ENCODE data around the gene DMBX1.

DMBX1 gene

DNA sequence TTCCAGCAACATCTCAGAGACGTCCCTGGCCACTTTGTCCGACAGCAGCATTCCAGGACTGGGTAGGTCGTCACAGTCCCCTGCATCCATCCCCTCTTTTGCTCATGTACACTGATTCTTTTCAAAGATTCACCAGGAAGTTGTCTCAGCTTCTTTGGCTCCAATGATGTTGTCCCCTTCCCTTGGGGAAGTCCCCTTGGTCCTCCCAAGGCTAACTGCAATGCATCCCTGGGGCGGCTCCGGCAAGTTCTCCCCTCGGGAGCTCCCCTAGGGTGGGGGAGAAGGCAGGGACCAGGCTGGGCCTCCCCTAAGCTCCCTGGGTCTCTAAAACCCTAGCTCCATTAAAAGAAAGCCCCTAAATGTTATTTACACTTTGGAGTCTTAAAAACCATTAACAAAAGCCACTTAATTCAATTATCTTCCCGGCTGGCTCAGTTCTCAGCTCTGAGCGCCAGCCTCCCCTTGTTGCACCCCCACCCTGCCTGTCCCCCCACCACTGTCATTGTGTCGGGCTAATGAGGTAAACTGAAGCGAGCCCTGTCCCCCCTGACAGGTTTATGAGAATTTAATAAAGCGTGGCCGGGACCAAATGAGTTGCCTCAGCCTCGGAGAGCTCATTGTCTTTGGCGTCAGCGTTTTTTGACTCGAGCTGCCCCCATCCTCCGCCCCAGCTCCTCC, 36.5 kb downstream of the DMBX1 start:
- no peak for DNase-seq

DNA sequence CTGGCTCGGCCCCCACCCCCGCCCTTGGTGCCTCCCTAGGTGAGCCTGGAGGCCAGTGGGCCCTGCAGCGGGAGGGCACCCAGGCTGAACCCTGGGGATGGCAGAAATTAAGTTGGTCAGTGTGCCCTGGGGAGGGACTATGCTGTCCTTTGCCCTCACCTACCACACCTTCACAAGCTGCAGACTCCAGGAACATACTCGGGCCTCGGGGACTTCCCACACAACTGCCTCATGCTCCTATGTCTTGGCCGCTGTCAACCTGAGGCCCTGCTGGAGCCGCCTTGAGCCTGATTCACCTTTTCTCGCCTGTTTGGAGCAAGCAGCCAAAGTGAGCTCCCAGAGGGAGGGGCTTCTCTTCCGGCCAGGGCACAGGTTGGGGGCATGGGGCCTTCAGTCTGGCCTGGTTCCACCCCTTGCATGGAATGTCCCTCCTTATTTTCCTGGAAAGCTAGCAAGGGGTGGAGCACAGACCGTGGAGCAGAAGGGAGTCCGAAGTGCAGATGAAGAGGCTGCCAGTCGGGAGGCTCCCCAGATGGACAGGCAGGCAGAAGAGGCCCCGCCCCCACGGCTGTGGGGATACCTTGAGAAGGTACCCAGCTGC, 37.2 kb downstream of the DMBX1 start:
- DNase-seq, result no peak

DNA sequence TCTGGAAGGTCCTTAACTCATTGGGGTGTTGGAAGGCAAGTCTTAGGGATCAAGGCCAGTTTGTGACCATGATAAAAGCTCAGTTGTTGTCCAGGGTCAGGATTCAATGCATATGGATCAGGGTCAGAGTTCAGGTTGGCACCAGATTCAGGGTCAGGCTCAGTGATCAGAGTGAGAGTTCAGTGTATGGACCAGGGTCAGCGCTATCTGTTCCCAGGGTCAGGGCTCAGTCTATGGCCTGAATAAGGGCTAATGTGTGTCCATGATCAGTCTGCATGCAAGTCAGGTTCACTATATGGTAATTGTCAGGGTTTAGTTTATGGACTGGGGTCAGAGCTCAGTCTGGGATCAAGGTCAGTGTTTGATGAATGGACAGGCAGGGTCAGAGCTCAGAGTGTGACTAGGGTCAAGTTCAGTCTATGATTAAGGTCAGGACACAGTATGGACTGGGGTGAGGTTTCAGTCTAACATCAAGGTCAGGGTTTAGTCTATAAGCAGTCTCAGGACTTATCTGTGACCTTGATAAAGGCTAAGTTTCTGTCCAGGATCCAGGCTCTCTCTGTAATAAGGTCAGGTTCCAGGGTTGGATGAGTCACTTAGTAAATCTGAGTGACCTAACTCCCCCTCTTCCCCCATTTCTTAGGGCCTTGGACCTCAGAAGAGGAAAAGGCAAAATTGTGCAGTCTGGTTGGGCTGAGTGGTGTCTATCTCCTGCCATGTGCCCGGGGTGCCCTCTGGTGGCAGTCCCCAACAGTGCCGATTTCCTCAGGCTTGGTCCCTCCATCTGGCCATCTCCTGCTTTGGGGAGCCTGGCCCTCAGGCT, 38.0 kb downstream of the DMBX1 start:
- DNase-seq, result peak; percentile 82

DNA sequence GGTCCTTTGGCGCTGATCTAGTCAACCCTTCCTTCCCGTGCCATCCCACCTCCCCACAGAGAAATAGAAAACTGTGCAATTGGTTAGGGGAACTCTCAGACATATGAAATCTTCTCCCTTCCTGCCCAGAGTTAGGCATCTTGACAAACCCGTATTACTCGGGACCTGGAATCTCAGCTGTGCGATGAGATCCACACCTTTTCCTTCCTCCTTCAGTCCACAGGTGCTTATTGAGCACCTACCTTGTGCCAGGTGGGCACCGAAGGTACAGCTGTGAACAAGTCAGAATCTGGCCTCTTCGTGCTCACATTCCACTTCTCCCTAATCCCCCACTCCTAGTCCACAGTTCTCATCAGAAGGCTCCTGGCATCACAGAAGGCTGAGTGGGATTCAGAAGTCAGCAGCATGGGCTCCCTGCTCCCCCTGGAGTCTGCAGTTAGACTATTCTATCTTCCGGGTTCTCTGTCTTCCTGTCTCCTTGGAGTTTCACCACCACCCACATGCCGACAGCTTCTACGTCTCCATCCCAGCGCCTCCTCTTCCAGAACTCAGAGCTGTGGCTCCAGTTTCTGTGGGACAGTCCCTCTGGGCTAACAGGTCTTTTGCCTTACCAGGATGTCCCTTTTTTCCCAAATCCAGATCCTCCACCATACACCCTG, 38.8 kb downstream of the DMBX1 start:
- no peak for DNase-seq

DNA sequence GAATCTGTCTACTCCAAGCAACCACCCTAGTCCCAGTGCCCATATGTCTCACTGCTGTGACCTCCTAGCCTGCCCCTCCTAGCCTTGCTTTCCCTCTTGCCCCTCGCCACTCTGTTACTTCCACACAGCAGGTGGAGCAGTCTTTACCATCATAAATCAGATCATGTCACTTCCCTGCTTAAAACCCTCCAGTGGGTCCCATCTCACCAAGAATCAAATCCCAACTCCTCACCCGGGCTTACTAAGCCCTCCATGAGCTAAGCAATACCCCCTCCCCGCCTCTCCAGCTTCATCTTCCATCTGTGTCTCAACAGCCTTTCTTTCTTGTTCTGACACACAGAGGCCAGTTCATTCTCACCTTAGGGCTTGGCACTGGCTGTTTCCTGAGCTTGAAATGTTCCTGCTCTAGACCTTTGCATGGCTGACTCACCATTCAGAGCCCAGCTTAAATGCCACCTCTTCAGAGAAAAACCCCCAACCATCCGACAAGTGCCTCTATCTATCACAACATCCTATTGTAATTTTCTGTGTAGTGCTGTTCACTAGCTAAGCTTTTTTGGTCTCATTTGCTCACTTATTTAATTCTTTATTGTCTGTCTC, 39.5 kb downstream of the DMBX1 start:
- DNase-seq, result no peak

DNA sequence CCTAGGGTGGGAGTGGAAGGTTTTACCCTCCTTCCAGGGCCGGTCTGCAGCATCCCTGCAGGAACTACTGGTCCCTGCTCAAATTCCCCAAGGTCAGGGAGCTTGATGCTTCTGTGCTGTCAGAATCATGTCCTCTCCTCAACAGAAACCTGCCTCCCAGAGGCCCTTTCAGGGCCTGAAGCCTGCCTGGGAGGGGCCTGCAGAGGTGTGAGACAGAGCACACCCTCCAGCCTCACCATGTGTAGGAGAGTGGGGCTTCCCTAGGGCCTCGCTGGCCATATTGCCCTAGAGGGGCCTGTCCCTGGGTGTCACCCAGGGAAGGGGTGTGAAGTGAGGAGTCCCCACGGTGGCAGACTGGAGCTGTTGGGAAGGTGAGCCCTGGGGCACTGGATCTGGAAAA, 40.7 kb downstream of the DMBX1 start:
- no peak for DNase-seq

DNA sequence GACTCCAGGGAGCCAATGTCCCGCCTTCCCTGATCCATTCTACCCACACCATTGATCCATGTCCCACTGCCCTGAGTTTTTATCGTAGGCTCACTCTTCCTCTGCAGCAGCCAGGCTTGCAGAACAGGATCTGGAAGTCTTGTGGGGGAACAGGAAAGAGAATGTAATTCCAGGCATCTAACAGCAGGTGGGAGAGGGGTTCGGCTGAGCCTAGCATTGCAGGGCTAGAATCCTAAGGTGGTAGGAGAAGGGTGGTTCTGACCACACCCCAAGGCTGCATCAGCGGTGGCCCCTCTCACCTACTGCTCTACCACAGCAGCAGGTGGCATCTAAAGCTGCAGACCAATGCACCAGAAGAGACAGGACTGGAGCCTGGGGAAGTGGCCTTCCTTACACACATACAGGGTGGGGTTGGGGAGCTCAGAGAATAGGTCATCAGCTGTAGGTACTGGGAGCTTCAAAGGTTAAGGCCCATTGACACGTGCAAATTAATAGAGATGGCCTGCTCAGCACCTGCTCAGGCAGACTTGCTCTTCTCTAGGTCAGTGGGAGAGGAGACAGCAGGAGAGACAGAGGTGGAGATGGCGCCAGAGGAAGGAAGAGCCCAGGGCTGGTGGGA, 41.3 kb downstream of the DMBX1 start:
- no peak for DNase-seq

DNA sequence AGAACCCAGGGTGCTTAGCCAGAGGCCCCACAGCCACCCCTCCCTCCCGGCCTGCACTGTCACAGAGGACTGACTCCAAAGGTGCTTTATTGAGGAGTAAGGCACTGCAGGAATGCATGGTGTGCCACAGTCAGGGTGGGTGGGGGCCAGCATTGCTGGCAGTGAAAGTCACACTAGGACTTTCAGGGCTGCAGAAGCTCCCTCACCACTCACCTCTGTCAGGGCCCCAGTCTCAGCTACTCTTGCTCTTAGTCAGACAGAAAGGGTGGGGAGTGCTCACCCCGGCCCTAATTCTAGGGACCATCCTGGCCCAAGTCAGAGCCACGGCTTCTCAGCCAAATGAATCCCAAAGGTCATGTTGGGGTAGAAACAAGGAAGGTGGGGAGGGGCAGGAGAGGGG, 42.5 kb downstream of the DMBX1 start:
- DNase-seq, result no peak

DNA sequence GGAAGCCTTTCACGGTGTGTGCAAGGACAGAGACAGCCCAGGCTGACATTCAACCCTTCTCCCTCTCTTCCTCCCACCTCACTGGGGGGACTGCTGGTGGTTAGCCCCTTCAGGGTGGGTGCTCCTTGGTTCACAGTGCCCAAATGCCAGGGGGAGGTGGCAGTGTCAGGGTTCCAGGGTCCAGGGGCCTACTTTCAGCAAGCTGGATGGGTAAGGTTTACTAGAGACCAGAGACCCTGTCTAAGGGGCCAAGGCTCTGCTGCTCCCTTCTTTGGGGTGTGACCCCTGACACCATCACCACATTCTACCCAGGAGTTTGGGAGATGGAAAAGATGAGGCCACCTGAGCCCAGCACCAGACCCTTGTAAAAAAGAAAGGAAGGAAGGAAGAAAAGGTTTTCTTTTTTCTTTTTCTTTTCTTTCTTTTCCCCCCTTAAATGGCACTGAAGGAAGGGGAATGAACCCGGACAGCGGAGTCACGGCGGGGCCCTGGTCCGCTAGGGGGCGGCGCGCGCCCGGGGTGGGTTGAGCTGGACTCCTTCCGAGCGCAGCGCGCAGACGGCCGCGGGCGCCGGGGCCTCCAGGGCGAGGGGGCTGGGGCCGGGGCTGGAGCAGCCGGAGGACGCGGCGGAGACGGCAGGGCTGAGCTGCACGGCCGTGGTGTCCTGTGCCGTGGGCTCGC, 43.0 kb downstream of the DMBX1 start:
- DNase-seq, result peak; percentile 74

DNA sequence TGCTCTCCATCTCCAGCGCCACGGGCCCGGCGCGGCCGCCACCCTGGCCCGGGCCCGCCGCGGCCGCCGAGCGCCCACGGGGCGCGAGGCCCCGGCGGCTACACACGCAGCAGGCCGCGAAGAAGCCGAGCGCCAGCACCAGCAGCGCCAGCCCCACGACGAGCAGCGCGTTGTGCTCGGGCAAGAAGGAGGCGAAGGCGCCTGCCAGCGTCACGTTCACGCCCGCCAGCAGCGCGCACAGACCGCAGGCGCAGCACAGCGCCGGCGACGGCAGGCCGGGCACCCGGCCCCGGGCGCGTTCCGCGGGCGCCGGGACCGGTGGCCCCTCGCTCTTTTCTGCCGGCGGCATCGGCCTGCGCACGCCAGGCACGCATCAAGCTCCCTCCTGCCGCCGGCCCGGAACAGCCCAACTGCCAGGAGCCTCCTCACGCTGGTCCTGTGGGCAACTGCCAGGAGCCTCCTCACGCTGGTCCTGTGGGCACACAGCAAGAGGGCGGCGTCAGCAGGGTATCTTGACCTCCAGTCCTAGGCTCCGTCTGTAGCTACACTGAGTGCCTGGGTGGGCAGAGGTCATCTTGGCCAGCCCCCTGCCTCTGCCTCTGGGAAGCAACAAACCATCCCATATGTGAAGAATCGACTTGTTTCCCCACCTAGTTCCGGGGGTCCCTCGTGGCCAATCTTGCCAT, 43.7 kb downstream of the DMBX1 start:
- peak; percentile 57 for DNase-seq

DNA sequence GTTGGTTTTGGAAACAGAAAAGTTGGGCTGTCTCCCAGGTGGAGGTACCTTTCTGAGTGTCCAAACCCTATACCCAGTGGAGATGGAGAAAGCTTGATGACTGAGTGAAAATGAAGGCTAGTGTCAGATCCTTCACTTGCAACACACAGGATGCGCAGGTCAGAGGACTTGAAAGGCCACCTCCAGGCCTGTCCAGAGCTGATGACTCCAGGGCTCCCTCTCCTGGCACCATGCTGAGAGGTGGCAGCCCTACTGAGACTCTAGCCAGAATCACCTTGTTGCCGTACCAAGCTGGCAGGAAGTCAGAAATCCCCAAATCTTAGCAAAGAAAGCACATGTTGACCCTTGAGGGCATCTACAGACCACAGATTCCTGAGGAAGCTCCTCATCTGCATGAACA, 45.4 kb downstream of the DMBX1 start:
- DNase-seq, result no peak

DNA sequence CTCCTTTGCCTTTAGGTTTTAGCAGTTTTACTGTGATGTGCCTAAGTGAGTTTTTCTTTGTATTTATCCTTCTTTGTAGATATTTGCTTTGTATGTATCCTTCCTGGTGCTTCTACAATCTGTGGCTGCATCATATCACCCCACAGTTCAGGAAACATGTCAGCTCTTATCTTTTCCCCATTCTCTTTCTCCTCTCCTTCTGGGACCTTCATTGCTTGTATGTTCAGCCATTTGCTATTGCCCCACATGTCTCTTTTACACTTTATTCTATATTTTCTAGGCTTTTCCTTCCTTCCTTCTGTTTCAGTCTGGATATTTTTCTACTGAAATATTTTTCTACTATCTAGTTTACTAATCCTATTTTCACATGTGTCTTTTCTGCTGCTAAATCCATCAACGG, 46.9 kb downstream of the DMBX1 start:
- no peak for DNase-seq

DNA sequence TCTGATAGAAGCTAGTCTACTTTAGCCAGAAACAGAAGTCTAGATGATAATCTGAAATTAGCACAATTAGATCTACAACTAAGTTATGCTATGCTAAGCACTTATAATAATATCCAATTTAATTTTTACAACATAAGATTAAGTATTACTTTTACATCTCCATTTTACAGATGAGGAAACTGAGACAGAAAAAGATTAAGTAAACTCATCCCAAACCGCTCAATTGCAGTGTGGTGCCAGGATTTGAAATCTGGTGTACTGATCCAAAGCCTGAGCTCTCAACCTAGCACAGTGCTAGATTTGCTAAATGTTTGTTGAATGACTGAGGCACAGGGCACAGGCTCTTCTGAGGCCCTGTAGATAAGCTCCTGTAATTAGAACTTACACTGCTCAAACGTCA, 48.0 kb downstream of the DMBX1 start:
- DNase-seq, result no peak

DNA sequence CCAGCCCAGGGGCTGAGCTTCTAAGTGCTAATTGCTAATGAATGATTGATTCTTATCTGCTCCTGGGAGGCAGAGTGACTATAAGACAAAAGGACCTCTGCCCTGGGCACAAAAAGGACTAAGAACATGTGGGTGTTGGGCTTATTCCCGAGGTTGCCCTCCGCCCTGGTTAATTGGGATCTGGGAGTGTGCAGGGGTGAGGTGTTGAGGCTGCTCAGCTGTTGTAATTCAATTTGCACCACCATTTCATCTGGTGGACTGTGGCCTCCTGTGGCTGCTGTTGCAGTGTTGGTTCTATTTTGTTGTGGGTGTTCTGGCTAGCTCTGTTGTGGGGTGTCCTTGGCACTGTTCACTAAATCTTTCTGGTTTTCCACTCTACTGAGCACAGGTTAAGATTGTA, 48.5 kb downstream of the DMBX1 start:
- DNase-seq, result no peak

Measured in femur (tissue), 1 donor.